K562 (cell line): Measurements from ENCODE around the gene RPS6KA2. TPM values are rescaled to one million over a fixed set of nuclear protein-coding genes. Genes with fewer than 3 reads are reported as not detected.

Experiments
- ASH1L ChIP-seq: fragments of 450-650 bp; IDR thresholded peaks from 2 replicates; pipeline ENCODE4 v1.6.1; 2018; ENCODE audit warnings: borderline replicate concordance, mild to moderate bottlenecking, low read depth; ENCODE audit not compliant: partially characterized antibody
- CBFB ChIP-seq: sonication (generic); formaldehyde crosslinking; IDR thresholded peaks from 2 replicates; pipeline ENCODE4 v1.4.0; 2020; ENCODE audit warnings: mild to moderate bottlenecking, missing genetic modification reagents
- DEAF1 ChIP-seq: fragments of 450-650 bp; formaldehyde crosslinking; IDR thresholded peaks from 2 replicates; pipeline ENCODE4 v1.4.0; 2020; ENCODE audit warnings: mild to moderate bottlenecking, moderate library complexity
- FOXA3 ChIP-seq, 2 experiments: fragments of 450-650 bp in 1 of 2; sonication (generic) in 1 of 2; formaldehyde crosslinking; IDR thresholded peaks in 1 of 2; conservative IDR thresholded peaks in 1 of 2; 2 replicates each; pipeline versions ENCODE4 v1.4.0 to v1.8.0; 2020 to 2022; ENCODE audit warnings: mild to moderate bottlenecking in 2 of 2, missing genetic modification reagents in 1 of 2
- GATA2 ChIP-seq: sonication (generic); formaldehyde crosslinking; IDR thresholded peaks from 2 replicates; pipeline ENCODE4 v1.4.0; 2020; ENCODE audit warnings: mild to moderate bottlenecking, missing genetic modification reagents
- GMEB1 ChIP-seq: fragments of 250-450 bp; sonication (Bioruptor Pico); IDR thresholded peaks from 2 replicates; pipeline ENCODE4 v1.4.0; 2020; ENCODE audit warnings: mild to moderate bottlenecking
- MCM3 ChIP-seq: fragments of 450-650 bp; IDR thresholded peaks from 2 replicates; pipeline ENCODE4 v1.6.1; 2016
- MXI1 ChIP-seq: IDR thresholded peaks from 2 replicates; pipeline ENCODE4 v1.6.1; 2011; ENCODE audit warnings: low read depth, mild to moderate bottlenecking, improper control_type of control experiment, low read length
- PML ChIP-seq: IDR thresholded peaks from 2 replicates; pipeline ENCODE4 v1.6.1; 2012; ENCODE audit warnings: low read length, inconsistent platforms
- SMARCB1 ChIP-seq: IDR thresholded peaks from 2 replicates; pipeline ENCODE4 v1.6.1; 2011; ENCODE audit warnings: improper control_type of control experiment, low read depth; ENCODE audit not compliant: insufficient read length
- SRF ChIP-seq, 2 experiments: fragments of 250-450, 450-650 bp in 1 of 2; sonication (Bioruptor Pico) in 1 of 2; sonication (generic) in 1 of 2; formaldehyde crosslinking; IDR thresholded peaks; 2 replicates each; pipeline versions ENCODE4 v1.5.0 to v1.5.1; 2020 to 2022; ENCODE audit warnings: mild to moderate bottlenecking in 1 of 2, missing genetic modification reagents in 1 of 2
- TAF7 ChIP-seq: fragments of 450-650 bp; IDR thresholded peaks from 2 replicates; pipeline ENCODE4 v1.6.1; 2016; ENCODE audit warnings: missing genetic modification characterization, missing compliant biosample characterization
- ZNF212 ChIP-seq: fragments of 450-650 bp; formaldehyde crosslinking; IDR thresholded peaks from 2 replicates; pipeline ENCODE4 v1.4.0; 2020; ENCODE audit warnings: mild to moderate bottlenecking
- polyA plus RNA-seq, 8 experiments: library from polyadenylated mRNA; depleted of rRNA in 4 of 8; stranded (reverse) in 5 of 8; unstranded in 3 of 8; fragments of >200 nt; fragmentation: Nextera tagmentation in 2 of 8; fragmentation: Illumina TruSeq in 1 of 8; extraction: Ambion mirVana in 2 of 8; extraction: Trizol in 1 of 8; gene quantifications; 2 replicates each; pipeline versions ENCODE4 v1.2.1 to v1.2.3, GENCODE V29; 2011 to 2014; ENCODE audit warnings: inconsistent platforms in 1 of 8, missing spikeins in 1 of 8
- total RNA-seq, 7 experiments: library from RNA; depleted of rRNA in 6 of 7; stranded (reverse); fragments of >200 nt in 6 of 7; fragmentation: Illumina TruSeq in 2 of 7; extraction: Trizol in 2 of 7; gene quantifications; 2 replicates each; pipeline versions ENCODE4 v1.2.1 to v1.2.3, GENCODE V29; 2011 to 2021; ENCODE audit warnings: low replicate concordance in 1 of 7
- TF ChIP-seq, protein P1 (sequence below): sonication (generic); formaldehyde crosslinking; IDR thresholded peaks from 2 replicates; pipeline ENCODE4 v1.8.1; 2023; ENCODE audit warnings: missing genetic modification reagents, mild to moderate bottlenecking, borderline replicate concordance
- TF ChIP-seq, protein P2 (sequence below): fragments of 450-650 bp; conservative IDR thresholded peaks from 2 replicates; pipeline ENCODE4 v1.6.1; 2016; ENCODE audit warnings: missing genetic modification characterization, low read depth, mild to moderate bottlenecking, control low read depth, missing compliant biosample characterization

Gene RPS6KA2
- total and polyA plus RNA-seq, 9 of the 15 experiments (the other 6 are each of a cell fraction or from before 2014, with no cell fraction given) = 0.29 to 1.00 (median 0.53) TPM

- TF ChIP-seq FOXA3 (CRISPR knock-in tag; conservative IDR thresholded peaks at IDR 0.05 in 1 of 2, IDR thresholded peaks at IDR 0.05 in 1 of 2) (no peak; a peak in 2 of 4 replicates), SRF (CRISPR knock-in tag; IDR thresholded peaks at IDR 0.05) (peak; percentile 12 to 49; a peak in 1 of 4 replicates), ZNF212 (CRISPR knock-in tag) (no peak), GMEB1 (CRISPR knock-in tag) (peak; percentile 90), TAF7 (tag) (no peak), DEAF1 (CRISPR knock-in tag) (no peak), CBFB (CRISPR knock-in tag) (peak; percentile 72; the same call in 1 of the 2 replicates), ASH1L (no peak), PML (peak; percentile 28; the same call in 1 of the 2 replicates), MXI1 (peak; percentile 70), SMARCB1 (no peak), GATA2 (CRISPR knock-in tag) (no peak), MCM3 (no peak)
- TF ChIP-seq, protein P1, sequence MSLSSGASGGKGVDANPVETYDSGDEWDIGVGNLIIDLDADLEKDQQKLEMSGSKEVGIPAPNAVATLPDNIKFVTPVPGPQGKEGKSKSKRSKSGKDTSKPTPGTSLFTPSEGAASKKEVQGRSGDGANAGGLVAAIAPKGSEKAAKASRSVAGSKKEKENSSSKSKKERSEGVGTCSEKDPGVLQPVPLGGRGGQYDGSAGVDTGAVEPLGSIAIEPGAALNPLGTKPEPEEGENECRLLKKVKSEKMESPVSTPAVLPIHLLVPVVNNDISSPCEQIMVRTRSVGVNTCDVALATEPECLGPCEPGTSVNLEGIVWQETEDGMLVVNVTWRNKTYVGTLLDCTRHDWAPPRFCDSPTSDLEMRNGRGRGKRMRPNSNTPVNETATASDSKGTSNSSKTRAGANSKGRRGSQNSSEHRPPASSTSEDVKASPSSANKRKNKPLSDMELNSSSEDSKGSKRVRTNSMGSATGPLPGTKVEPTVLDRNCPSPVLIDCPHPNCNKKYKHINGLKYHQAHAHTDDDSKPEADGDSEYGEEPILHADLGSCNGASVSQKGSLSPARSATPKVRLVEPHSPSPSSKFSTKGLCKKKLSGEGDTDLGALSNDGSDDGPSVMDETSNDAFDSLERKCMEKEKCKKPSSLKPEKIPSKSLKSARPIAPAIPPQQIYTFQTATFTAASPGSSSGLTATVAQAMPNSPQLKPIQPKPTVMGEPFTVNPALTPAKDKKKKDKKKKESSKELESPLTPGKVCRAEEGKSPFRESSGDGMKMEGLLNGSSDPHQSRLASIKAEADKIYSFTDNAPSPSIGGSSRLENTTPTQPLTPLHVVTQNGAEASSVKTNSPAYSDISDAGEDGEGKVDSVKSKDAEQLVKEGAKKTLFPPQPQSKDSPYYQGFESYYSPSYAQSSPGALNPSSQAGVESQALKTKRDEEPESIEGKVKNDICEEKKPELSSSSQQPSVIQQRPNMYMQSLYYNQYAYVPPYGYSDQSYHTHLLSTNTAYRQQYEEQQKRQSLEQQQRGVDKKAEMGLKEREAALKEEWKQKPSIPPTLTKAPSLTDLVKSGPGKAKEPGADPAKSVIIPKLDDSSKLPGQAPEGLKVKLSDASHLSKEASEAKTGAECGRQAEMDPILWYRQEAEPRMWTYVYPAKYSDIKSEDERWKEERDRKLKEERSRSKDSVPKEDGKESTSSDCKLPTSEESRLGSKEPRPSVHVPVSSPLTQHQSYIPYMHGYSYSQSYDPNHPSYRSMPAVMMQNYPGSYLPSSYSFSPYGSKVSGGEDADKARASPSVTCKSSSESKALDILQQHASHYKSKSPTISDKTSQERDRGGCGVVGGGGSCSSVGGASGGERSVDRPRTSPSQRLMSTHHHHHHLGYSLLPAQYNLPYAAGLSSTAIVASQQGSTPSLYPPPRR (CRISPR knock-in tag) = no peak
- TF ChIP-seq, protein P2, sequence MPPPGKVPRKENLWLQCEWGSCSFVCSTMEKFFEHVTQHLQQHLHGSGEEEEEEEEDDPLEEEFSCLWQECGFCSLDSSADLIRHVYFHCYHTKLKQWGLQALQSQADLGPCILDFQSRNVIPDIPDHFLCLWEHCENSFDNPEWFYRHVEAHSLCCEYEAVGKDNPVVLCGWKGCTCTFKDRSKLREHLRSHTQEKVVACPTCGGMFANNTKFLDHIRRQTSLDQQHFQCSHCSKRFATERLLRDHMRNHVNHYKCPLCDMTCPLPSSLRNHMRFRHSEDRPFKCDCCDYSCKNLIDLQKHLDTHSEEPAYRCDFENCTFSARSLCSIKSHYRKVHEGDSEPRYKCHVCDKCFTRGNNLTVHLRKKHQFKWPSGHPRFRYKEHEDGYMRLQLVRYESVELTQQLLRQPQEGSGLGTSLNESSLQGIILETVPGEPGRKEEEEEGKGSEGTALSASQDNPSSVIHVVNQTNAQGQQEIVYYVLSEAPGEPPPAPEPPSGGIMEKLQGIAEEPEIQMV (tag) = no peak
These were observed 243.9 kb downstream of the RPS6KA2 start, which contains the start of gene MPC1 (continued) for GRCh38 chr6:166382933-166383801.
